ENCODE data around the gene UBASH3B. TPM values are rescaled to one million over a fixed set of nuclear protein-coding genes. Genes with fewer than 3 reads are reported as not detected.

Gene UBASH3B
- total RNA-seq, 2 experiments from 2014 or later = 54.7 to 73.0 TPM

- H3K79me2 ChIP-seq (ENCODE audit: insufficient read depth, low read depth, low read length) = peaks cover 59% of the 10 kb centered on the region
- H3K36me3 ChIP-seq (ENCODE audit: insufficient read depth, low read length) = peaks cover 53% of the 10 kb centered on the region
- H3K9me3 ChIP-seq (ENCODE audit: low read length) = peaks cover 7% of the 10 kb centered on the region; the same call in 1 of the 2 replicates
- H2AFZ ChIP-seq (ENCODE audit: low read length) = no peak overlapping the region
- no peak for TF ChIP-seq EZH2phosphoT487 (IDR thresholded peaks at IDR 0.05; ENCODE audit: borderline replicate concordance, low read depth, low read length)
- no peak for TF ChIP-seq CTCF (conservative IDR thresholded peaks at IDR 0.05; ENCODE audit: low read length)
- peaks cover 99% of the 10 kb centered on the region for H3K4me1 ChIP-seq (ENCODE audit: insufficient read depth, low read length, poor library complexity, severe bottlenecking)
- H3K4me2 ChIP-seq (ENCODE audit: low read length) = peak overlapping the region; percentile 74
- peak overlapping the region; percentile 93 for H3K27ac ChIP-seq (ENCODE audit: low read depth, low read length, poor library complexity, severe bottlenecking)
- H4K20me1 ChIP-seq (ENCODE audit: insufficient read depth, low read length) = no peaks in the 10 kb centered on the region
- POLR2A ChIA-PET = interaction anchor here (2.2 to 10.9 kb wide), 8 partner anchors 11 to 87 kb away, joined by 8 to 175 read pairs (median 29); partner anchors contain the start of gene UBASH3B
- H3K9me2 ChIP-seq (ENCODE audit: insufficient read depth, low read length) = no peaks in the 10 kb centered on the region
- peak; percentile 87 for DNase-seq (ENCODE audit: low spot score)
- intact Hi-C loops (cut with micrococcal nuclease; ENCODE audit: unreplicated experiment) = loop anchor here (1.0 to 2.0 kb wide), 3 partner anchors 28 to 88 kb away; no protein-coding TSS in a partner anchor
- BruUV-seq (replicated peaks) = no TSS peak
- peak overlapping the region; percentile 47 for H3K4me3 ChIP-seq (ENCODE audit: low read depth, low read length, poor library complexity, severe bottlenecking)
- CTCF ChIA-PET (ENCODE audit: unreplicated experiment) = interaction anchor here (1.3 to 2.4 kb wide), 5 partner anchors 13 to 87 kb away, joined by 3 to 9 read pairs (median 4); partner anchors contain the start of gene UBASH3B
Measured at GRCh38 chr11:122668562-122669090, 13.1 kb downstream of the UBASH3B start.

GRCh38 chr11:122670131-122670530, 14.6 kb downstream of the UBASH3B start:
- H3K4me1 ChIP-seq (ENCODE audit: insufficient read depth, low read length, poor library complexity, severe bottlenecking) = peaks cover 99% of the 10 kb centered on the region
- H4K20me1 ChIP-seq (ENCODE audit: insufficient read depth, low read length) = no peaks in the 10 kb centered on the region
- POLR2A ChIA-PET = interaction anchor here (0.7 to 10.9 kb wide), 11 partner anchors 8 to 86 kb away, joined by 3 to 175 read pairs (median 12); partner anchors contain the start of gene UBASH3B
- intact Hi-C loops (cut with micrococcal nuclease; ENCODE audit: unreplicated experiment) = no loop called here
- peaks cover 7% of the 10 kb centered on the region; the same call in 1 of the 2 replicates for H3K9me3 ChIP-seq (ENCODE audit: low read length)
- TF ChIP-seq CTCF (conservative IDR thresholded peaks at IDR 0.05; ENCODE audit: low read length) (no peak), EZH2phosphoT487 (IDR thresholded peaks at IDR 0.05; ENCODE audit: borderline replicate concordance, low read depth, low read length) (no peak)
- H3K4me3 ChIP-seq (ENCODE audit: low read depth, low read length, poor library complexity, severe bottlenecking) = no peak overlapping the region
- H2AFZ ChIP-seq (ENCODE audit: low read length) = no peak overlapping the region
- peak overlapping the region; percentile 93 for H3K27ac ChIP-seq (ENCODE audit: low read depth, low read length, poor library complexity, severe bottlenecking)
- H3K4me2 ChIP-seq (ENCODE audit: low read length) = peak overlapping the region; percentile 74
- peaks cover 66% of the 10 kb centered on the region for H3K79me2 ChIP-seq (ENCODE audit: insufficient read depth, low read depth, low read length)
- no peaks in the 10 kb centered on the region for H3K9me2 ChIP-seq (ENCODE audit: insufficient read depth, low read length)
- BruUV-seq (replicated peaks) = no TSS peak
- DNase-seq (ENCODE audit: low spot score) = no peak
- peaks cover 40% of the 10 kb centered on the region for H3K36me3 ChIP-seq (ENCODE audit: insufficient read depth, low read length)
- CTCF ChIA-PET (ENCODE audit: unreplicated experiment) = interaction anchor here (0.6 to 2.4 kb wide), 7 partner anchors 9 to 86 kb away, joined by 3 to 7 read pairs (median 4); partner anchors contain the start of gene UBASH3B

Data from OCI-LY7 (cell line).